Hindlimb muscle (tissue), 1 donor: ENCODE measurements around the gene CDH4. TPM values are rescaled to one million over a fixed set of nuclear protein-coding genes. Genes with fewer than 3 reads are reported as not detected.

Experiments used
- DNase-seq: peaks from one replicate; pipeline ENCODE4 v3.0.0-alpha.2; 2013
- polyA plus RNA-seq: library from polyadenylated mRNA; unstranded; fragments of 120-200 nt; gene quantifications from one replicate; pipeline ENCODE4 v1.2.1, GENCODE V29; 2013; ENCODE audit not compliant: insufficient read length

CDH4 gene
- polyA plus RNA-seq, 1 donor, result 1.0 TPM

DNA sequence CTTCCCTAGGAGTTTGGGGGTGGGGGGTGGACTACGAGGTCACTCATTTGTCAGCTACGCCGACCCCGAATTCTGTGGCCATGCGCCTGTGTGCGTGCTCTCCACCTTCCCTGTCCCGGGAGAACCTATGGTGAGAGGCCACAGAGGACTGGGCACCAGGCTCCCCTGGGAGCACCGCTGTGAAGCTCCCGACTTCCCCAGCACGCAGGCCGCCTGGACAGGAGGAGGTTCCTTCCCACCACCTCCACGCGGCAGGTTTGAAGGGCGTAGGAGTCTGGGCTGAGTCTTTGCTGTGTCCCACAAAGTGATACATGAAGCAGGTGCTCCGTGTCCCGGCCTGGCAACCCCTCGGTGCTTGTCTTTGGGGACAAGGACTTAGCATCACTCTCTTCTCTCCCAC, 107.2 kb downstream of the CDH4 start:
- DNase-seq, result no peak

DNA sequence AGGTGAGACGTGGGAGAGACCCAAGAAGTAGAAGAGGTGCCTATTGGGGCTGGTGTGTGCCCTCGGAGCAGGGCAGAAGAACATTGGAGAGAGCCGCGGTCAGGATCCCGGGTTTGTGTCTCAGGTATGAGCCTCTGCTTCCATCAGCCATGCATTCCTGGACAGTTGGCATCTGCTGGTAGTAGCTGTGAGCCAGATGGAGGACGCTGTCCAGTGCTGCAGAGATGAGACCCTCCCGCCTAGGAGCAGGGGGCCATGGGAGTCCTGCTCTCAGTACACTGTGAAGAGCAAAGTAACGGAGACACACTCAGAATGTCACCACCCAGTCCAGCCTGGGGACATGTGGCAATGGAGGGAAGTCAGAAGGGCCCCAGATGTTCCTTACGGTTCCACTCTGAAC, 108.2 kb downstream of the CDH4 start:
- DNase-seq, result no peak

- no peak for DNase-seq
Measured at GRCh38 chr20:61360940-61361339, 108.9 kb downstream of the CDH4 start.

DNA sequence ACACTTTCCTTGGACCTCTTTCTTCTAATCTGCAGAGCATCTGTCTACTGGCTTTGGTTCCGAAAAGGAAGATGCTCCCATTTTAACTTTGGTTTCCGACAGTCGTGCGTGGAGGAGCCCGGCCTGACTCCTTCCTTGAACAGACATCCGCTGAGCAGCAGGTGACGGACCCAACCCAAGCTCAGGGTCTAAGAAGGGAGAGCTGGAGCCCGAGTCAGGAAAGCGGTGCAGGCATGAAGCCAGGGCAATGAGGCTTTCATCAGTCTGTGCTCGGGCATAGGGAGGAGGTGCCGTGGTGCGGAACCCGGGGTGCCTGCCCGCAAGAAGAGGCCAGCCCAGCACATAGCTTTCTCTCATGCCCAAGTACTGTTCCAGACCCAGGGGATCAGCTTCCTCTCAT, 109.4 kb downstream of the CDH4 start:
- no peak for DNase-seq

DNA sequence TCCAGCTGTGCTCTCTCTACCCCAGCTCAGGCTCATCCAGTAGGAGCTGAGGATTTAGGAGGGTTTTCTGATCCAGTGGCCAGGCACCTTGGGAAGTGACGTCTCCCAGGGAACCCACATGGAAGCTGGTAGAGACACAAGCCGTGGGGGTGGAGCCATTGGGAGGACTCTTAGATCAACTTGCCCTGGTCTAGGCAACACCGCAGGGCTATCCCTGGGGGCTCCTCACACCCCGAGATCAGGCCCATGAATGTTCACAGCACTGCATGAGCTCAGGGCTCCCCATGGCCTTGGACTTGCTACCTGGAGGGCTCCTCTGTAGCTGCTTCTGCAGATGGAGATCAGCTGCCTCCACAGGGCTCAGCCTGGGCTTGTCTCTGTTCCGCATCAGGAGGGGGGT, 112.1 kb downstream of the CDH4 start:
- no peak for DNase-seq

DNA sequence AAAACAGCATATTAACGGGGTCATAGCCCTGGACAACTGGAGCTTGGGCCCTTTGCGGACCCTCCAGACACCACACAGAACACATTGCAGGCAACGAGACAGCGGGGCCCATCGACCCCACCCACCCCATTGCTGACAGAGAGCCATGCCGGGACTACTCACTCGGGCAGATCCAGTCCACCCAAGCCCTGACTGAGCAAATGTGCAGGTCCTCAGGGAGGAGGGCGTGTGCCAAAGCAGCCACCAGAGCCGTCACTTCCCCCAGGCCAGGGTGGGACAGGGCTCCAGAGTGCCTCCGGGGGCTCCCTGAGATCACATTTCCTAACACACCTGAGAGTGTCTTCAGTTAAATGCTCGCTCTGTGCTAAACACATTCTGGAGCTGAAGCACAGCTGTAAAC, 114.9 kb downstream of the CDH4 start:
- DNase-seq, result no peak

- no peak for DNase-seq
Measured at GRCh38 chr20:61369731-61370520, 117.9 kb downstream of the CDH4 start.

- DNase-seq, result no peak
Measured at GRCh38 chr20:61370841-61371303, 118.8 kb downstream of the CDH4 start.

DNA sequence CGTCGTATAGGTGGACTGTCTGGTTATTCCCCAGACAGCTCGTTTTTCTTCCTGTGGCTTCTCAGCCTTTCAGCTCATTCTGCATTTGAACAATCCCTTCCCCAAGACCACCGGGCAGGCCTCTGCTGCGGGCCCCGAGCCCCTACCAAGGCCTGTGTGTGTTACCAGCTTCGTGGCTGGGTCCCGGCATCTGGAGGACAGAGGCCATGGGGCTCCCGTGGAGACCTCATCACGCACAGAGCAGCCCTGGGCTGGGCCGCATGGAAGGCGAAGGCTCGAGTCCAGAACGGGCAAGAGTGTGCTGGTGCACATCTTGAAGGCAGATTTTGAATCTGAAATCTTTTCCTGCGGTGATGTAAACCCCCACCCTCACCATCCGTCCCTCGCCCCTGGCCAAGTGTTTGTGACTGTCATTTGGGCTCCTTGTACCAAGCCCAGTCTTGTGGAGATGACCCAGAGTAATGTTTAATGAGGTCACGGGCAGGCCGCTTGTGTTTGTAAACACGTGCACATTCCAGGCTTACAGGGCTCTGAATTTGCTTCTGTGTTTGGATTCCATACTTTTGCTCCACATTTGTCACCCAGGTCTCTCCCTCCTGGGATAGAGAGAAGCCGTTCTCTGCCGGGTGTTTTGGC, 119.6 kb downstream of the CDH4 start:
- no peak for DNase-seq

- no peak for DNase-seq
Measured at GRCh38 chr20:61372137-61373054, 120.3 kb downstream of the CDH4 start.

- no peak for DNase-seq
Measured at GRCh38 chr20:61373055-61373399, 121.0 kb downstream of the CDH4 start.

- DNase-seq, result no peak
Measured at GRCh38 chr20:61373956-61374545, 122.0 kb downstream of the CDH4 start.

GRCh38 chr20:61376541-61377240, 124.6 kb downstream of the CDH4 start:
- DNase-seq, result no peak

DNA sequence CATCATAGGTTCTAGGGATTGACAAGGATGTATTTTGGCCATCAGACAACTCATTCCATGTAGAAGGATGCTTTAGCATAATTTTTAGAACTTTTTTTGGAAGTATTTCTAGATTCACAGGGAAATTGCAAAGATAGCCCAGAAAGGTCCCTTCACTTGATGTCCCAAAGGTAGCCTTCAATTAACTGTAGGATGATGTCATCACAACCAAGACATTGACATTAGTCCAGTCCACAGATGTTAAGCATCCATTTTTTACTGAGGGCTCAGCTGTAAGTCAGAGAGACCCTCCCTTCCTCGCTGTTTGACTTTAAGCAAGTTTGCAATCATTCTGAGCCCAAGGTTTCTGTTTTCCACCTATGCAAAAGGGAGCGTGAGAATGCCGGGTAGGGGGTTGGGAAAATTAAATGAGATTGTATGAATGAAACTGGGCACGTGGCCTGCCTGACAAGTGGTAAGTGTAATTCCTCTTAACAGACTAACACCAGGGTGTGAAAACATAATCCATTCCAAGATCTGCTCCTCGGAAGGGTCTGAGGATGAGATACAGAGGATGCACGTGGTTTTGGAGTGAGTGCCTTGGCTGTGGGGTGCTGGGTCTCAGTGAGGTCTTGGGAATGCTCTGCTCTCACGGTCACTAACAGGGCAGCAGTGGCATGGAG, 126.8 kb downstream of the CDH4 start:
- DNase-seq, result no peak

- DNase-seq, result no peak
Measured at GRCh38 chr20:61379898-61380544, 128.0 kb downstream of the CDH4 start.

DNA sequence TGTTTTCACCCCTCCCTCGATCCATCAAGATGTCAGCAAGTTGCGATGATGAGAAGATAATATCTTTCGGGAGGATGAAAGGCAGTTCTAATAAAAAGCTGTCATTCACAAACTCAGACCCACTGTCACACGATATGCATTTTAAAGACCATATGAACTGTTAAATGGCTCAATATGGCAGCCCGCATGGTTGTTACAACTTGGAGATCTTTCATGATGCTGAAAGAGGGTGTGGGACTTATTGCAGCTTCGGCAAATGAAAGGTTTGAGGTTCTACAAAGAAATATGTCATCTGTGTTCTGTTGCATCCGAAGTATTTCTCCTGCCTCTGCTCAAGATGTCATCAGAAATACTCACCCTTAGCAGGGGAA, 128.5 kb downstream of the CDH4 start:
- no peak for DNase-seq

- DNase-seq, result no peak
Measured at GRCh38 chr20:61382194-61382593, 130.1 kb downstream of the CDH4 start.

- DNase-seq, result no peak
Measured at GRCh38 chr20:61385296-61385695, 133.2 kb downstream of the CDH4 start.

GRCh38 chr20:61385731-61386130, 133.7 kb downstream of the CDH4 start:
- DNase-seq, result no peak

GRCh38 chr20:61387204-61387953, 135.3 kb downstream of the CDH4 start:
- peak; percentile 7 for DNase-seq
